ENCODE results near the gene SCUBE1.

DNA sequence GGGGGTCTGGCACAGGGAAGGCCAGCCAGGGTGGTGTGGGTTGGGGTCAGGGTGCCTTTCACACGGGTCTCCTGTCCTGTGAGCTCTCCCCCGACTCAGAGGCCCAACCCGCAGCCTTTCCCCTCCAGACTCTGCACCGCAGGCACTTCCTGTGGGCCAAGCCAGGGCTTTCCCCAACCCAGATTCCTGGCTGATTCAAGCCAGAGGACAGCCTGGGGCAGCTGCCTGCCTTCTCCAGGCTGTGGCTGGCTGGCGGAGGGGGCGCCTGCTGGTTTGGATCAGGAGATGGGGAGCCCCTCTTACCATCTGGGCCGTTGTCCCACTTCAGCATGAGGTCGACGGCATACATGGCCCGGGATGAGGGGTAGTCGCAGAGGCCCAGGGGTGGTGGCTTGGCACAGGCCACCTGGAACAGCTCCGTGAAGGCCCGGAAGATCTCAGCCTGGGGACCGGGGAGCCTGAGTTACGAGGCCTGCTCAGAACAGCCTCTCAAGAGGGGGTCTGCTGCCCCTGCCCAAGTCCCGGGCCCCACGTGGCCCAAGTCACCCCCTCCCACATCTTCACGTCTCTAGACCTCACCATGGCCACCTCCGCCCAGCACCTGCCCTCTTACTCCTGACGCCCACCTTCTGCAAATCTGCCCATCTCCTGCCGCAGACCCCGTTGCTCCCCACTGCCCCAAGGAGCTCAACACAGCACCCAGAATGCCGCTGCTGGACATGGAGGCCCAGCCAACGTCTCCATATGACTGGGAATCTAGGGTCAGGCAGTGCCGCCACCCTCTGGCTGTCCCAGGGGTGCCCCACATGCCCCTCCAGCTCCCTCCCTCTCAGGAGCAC, 174.5 kb downstream of the SCUBE1 start:
- TF ChIP-seq, protein P1, sequence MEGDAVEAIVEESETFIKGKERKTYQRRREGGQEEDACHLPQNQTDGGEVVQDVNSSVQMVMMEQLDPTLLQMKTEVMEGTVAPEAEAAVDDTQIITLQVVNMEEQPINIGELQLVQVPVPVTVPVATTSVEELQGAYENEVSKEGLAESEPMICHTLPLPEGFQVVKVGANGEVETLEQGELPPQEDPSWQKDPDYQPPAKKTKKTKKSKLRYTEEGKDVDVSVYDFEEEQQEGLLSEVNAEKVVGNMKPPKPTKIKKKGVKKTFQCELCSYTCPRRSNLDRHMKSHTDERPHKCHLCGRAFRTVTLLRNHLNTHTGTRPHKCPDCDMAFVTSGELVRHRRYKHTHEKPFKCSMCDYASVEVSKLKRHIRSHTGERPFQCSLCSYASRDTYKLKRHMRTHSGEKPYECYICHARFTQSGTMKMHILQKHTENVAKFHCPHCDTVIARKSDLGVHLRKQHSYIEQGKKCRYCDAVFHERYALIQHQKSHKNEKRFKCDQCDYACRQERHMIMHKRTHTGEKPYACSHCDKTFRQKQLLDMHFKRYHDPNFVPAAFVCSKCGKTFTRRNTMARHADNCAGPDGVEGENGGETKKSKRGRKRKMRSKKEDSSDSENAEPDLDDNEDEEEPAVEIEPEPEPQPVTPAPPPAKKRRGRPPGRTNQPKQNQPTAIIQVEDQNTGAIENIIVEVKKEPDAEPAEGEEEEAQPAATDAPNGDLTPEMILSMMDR (IDR thresholded peaks at IDR 0.05): no peak
- no peak for TF ChIP-seq POLR2A (IDR thresholded peaks at IDR 0.05)
